Measurements from ENCODE around the gene HS3ST3B1.

Gene HS3ST3B1

GRCh38 chr17:14396547-14396946 is 95.7 kb downstream of the HS3ST3B1 start:
- no peak overlapping the region for H3K27ac ChIP-seq
- TF ChIP-seq CTCF (conservative IDR thresholded peaks at IDR 0.05): no peak

GRCh38 chr17:14398766-14399165 is 97.9 kb downstream of the HS3ST3B1 start:
- no peak for TF ChIP-seq CTCF (conservative IDR thresholded peaks at IDR 0.05)

More at GRCh38 chr17:14398766-14399165, 97.9 kb downstream of the HS3ST3B1 start:
- no peak overlapping the region for H3K27ac ChIP-seq
